ENCODE results near the gene RAB11FIP5. TPM values are rescaled to one million over a fixed set of nuclear protein-coding genes. Genes with fewer than 3 reads are reported as not detected.
"Not testable (repeated sequence)": the region's sequence is repeated elsewhere in the genome, so short reads cannot be mapped to it uniquely, and the experiment has no call there.

The RAB11FIP5 gene
- total RNA-seq, 1 donor from 2014 or later: 33.3 TPM

DNA sequence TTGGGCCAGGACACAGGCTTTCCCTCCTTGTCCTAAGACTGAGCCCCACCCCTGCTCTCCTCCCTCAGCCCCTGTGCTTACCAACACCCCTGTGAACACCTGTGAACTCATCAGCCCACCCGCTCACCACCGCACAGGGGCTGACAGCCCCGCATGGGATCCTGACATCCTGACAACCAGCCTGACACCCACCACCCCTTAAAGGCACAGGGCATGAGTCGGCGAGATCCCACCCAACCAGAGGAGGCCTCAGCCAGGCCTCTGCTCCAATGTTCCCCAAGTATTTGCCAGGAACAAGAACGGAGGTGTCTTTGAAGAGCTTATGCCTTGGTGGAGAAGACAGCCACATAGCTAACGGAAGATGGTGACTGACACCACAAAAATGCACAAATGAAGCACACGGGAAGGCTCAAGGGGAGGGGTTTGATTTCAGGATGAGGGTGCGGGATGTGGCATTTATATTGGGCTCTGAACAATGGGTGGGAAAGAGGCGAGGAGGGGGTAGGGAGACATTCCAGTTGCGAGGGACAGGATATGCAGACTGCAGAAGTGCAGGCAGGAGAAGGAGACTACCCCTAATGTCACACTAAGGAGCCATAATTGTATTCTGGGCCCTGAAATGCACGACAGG, 11.0 kb downstream of the RAB11FIP5 start:
- no peak overlapping the region for H3K4me3 ChIP-seq (ENCODE audit: low read depth, low read length)
- no peak for DNase-seq (ENCODE audit: low read depth)
- H3K27me3 ChIP-seq (ENCODE audit: control insufficient read depth, insufficient read depth, low read length): no peaks in the 10 kb centered on the region
- H3K36me3 ChIP-seq (ENCODE audit: control insufficient read depth, insufficient read depth, low read length): no peaks in the 10 kb centered on the region
- TF ChIP-seq CTCF (IDR thresholded peaks at IDR 0.05; ENCODE audit: insufficient read depth, low read length, poor library complexity, severe bottlenecking): no peak

- no peak for TF ChIP-seq CTCF (IDR thresholded peaks at IDR 0.05; ENCODE audit: insufficient read depth, low read length, poor library complexity, severe bottlenecking)
Measured at GRCh38 chr2:73100956-73101355, 11.8 kb downstream of the RAB11FIP5 start.

DNA sequence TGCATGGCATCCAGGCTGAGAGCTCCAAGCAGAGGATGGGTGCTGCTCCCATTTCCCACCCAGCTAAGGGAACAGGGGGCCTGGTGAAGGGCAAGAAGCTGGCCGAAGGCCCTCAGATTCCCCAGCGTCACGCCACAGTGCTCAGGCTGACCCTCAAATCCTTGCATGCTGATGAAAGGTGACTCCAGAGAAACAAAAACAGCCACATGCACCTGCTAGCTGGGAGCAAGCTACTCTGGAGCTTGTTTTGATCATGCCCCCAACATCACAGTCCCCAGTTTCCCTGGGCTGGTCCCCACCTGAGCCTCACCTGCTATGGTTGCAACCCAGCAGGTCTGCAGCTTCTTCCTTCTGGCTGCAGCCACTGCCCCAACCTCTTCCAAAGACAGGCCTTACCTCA, 13.3 kb downstream of the RAB11FIP5 start:
- no peak for TF ChIP-seq CTCF (IDR thresholded peaks at IDR 0.05; ENCODE audit: insufficient read depth, low read length, poor library complexity, severe bottlenecking)
- no peak overlapping the region for H3K4me3 ChIP-seq (ENCODE audit: low read depth, low read length)
- DNase-seq (ENCODE audit: low read depth): no peak
- H3K36me3 ChIP-seq (ENCODE audit: control insufficient read depth, insufficient read depth, low read length): no peaks in the 10 kb centered on the region
- no peaks in the 10 kb centered on the region for H3K27me3 ChIP-seq (ENCODE audit: control insufficient read depth, insufficient read depth, low read length)

More at GRCh38 chr2:73100956-73101355, 11.8 kb downstream of the RAB11FIP5 start:
- Histone ChIP-seq H3K4me3 (ENCODE audit: low read depth, low read length) (no peak overlapping the region), H3K27me3 (ENCODE audit: control insufficient read depth, insufficient read depth, low read length) (no peaks in the 10 kb centered on the region), H3K36me3 (ENCODE audit: control insufficient read depth, insufficient read depth, low read length) (no peaks in the 10 kb centered on the region)
- DNase-seq (ENCODE audit: low read depth): no peak

GRCh38 chr2:73095910-73096309, 16.8 kb downstream of the RAB11FIP5 start:
- no peak for TF ChIP-seq CTCF (IDR thresholded peaks at IDR 0.05; ENCODE audit: insufficient read depth, low read length, poor library complexity, severe bottlenecking)
- H3K4me3 ChIP-seq (ENCODE audit: low read depth, low read length): no peak overlapping the region
- DNase-seq (ENCODE audit: low read depth): no peak
- H3K27me3 ChIP-seq (ENCODE audit: control insufficient read depth, insufficient read depth, low read length): no peaks in the 10 kb centered on the region
- no peaks in the 10 kb centered on the region for H3K36me3 ChIP-seq (ENCODE audit: control insufficient read depth, insufficient read depth, low read length)

- DNase-seq (ENCODE audit: low read depth); H3K36me3 ChIP-seq (ENCODE audit: control insufficient read depth, insufficient read depth, low read length); H3K27me3 ChIP-seq (ENCODE audit: control insufficient read depth, insufficient read depth, low read length); H3K4me3 ChIP-seq (ENCODE audit: low read depth, low read length): not testable (repeated sequence)
Measured at GRCh38 chr2:73093601-73094218, 19.0 kb downstream of the RAB11FIP5 start.

GRCh38 chr2:73092146-73092783, 20.5 kb downstream of the RAB11FIP5 start:
- Histone ChIP-seq H3K4me3 (ENCODE audit: low read depth, low read length) (no peak overlapping the region), H3K27me3 (ENCODE audit: control insufficient read depth, insufficient read depth, low read length) (no peaks in the 10 kb centered on the region), H3K36me3 (ENCODE audit: control insufficient read depth, insufficient read depth, low read length) (peaks cover 6% of the 10 kb centered on the region)
- DNase-seq (ENCODE audit: low read depth): no peak
- TF ChIP-seq CTCF (IDR thresholded peaks at IDR 0.05; ENCODE audit: insufficient read depth, low read length, poor library complexity, severe bottlenecking): no peak

Data from kidney epithelial cell (primary cell).